A673 (cell line): ENCODE results near the gene DCAF15. TPM values are rescaled to one million over a fixed set of nuclear protein-coding genes. Genes with fewer than 3 reads are reported as not detected.

Source experiments
- BruUV-seq: library from RNA; stranded (reverse); fragments of 400-500 nt; replicated peaks from 2 replicates; lab custom pipeline; 2021; lab: Mats Ljungman, UMichigan
- CTCF ChIA-PET: fragments of 300-600 bp; sonication (Branson Sonifier 250); formaldehyde crosslinking; loops from one replicate; lab custom pipeline; 2022; ENCODE audit warnings: antibody characterized with exemption; lab: Charles Lee
- POLR2A ChIA-PET: fragments of 300-600 bp; sonication (Branson Sonifier 250); formaldehyde crosslinking; loops from one replicate; lab custom pipeline; 2022; ENCODE audit warnings: antibody characterized with exemption; ENCODE audit not compliant: low non-redundant PET; lab: Charles Lee
- DNase-seq: peaks from one replicate; pipeline ENCODE4 v3.0.0-alpha.2; 2015; ENCODE audit warnings: low spot score
- H3K27ac ChIP-seq: fragments of 200-600 bp; sonication (generic); 2 replicates; pipeline ENCODE4 v1.5.1; 2016; ENCODE audit warnings: mixed run types, low read depth, mild to moderate bottlenecking, mixed read lengths, antibody characterized with exemption, low read length; ENCODE audit not compliant: poor library complexity, severe bottlenecking
- H3K27me3 ChIP-seq: fragments of 200-600 bp; sonication (generic); replicated peaks from 2 replicates; pipeline ENCODE4 v1.6.1; 2017; ENCODE audit warnings: mixed run types, low read depth, mild to moderate bottlenecking, mixed read lengths, antibody characterized with exemption, low read length; ENCODE audit not compliant: insufficient read depth, poor library complexity
- H3K36me3 ChIP-seq: fragments of 200-600 bp; sonication (generic); 2 replicates; pipeline ENCODE4 v1.6.1; 2016; ENCODE audit warnings: mixed run types, mild to moderate bottlenecking, mixed read lengths, antibody characterized with exemption, low read length; ENCODE audit not compliant: insufficient read depth, poor library complexity, severe bottlenecking
- H3K4me1 ChIP-seq: fragments of 200-600 bp; sonication (generic); 2 replicates; pipeline ENCODE4 v1.6.1; 2017; ENCODE audit warnings: mixed run types, mild to moderate bottlenecking, mixed read lengths, antibody characterized with exemption, low read length; ENCODE audit not compliant: insufficient read depth, poor library complexity, severe bottlenecking
- H3K4me3 ChIP-seq: fragments of 200-600 bp; sonication (generic); 2 replicates; pipeline ENCODE4 v1.5.1; 2016; ENCODE audit warnings: low read depth, mixed run types, mild to moderate bottlenecking, mixed read lengths, low read length; ENCODE audit not compliant: poor library complexity, severe bottlenecking
- H3K9me3 ChIP-seq: fragments of 200-600 bp; sonication (generic); 2 replicates; pipeline ENCODE4 v1.6.1; 2016; ENCODE audit warnings: mixed run types, low read depth, mild to moderate bottlenecking, mixed read lengths, antibody characterized with exemption, low read length; ENCODE audit not compliant: poor library complexity, severe bottlenecking
- EZH2 ChIP-seq: fragments of 200-600 bp; sonication (generic); IDR thresholded peaks from 2 replicates; pipeline ENCODE4 v1.6.1; 2017; ENCODE audit warnings: borderline replicate concordance, low read depth, mild to moderate bottlenecking, mixed read lengths, antibody characterized with exemption, low read length; ENCODE audit not compliant: poor library complexity, severe bottlenecking
- intact Hi-C: fragments of 100-400 bp; cut with micrococcal nuclease; formaldehyde crosslinking; loops from one replicate; pipeline ENCODE4 v1.10.0; 2022; ENCODE audit not compliant: unreplicated experiment
- total RNA-seq: library from RNA; stranded (reverse); gene quantifications from 2 replicates; pipeline ENCODE4 v1.2.3, GENCODE V29; 2021
- TF ChIP-seq, protein P1 (sequence below): fragments of 300-800, 200-600 bp; sonication (generic); conservative IDR thresholded peaks from 2 replicates; pipeline ENCODE4 v1.5.1; 2017; ENCODE audit warnings: low read depth, mild to moderate bottlenecking, antibody characterized with exemption, low read length, moderate library complexity, mixed read lengths

Gene DCAF15
- total RNA-seq, 1 experiment from 2014 or later = 65.4 TPM

DNA sequence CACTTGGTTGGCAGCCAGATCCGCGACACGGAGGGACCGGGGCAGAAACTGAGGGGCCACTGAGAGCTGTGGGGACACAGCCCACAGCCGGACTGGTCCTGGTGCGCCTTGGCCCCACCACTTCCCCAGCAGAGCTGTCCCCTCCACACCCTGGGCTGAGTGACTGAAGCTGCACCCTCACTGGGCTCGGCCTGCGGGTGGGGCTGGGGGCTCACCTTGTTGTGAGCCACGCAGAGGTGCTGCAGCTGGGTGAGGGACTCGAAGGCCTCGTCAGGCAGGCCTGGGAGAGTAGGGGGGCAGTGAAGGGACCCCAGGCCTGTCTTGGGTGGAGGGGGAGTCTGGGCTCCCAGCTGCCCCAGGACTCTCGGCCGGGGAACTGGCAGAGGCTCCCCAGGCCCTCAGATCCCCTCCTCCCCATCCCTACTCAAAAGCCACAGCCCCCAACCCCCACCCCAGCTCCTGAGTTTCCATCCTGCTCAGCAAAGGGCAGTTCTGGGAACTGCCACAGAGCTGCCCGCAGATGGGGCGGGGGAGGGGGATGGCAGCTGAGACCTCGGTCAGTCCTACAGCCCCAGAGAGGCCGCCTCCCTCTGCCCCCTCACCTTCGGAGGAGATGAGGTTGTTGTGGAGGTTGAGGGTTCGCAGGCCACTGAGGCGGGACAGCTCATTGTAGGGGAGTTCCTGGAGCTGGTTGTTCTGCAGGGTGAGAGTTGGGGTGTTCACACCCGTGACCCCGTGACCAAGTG is 16.4 kb upstream of the DCAF15 start:
- BruUV-seq = no TSS peak
- Histone ChIP-seq H3K4me1 (no peaks in the 10 kb centered on the region), H3K4me3 (no peak overlapping the region), H3K27ac (no peak overlapping the region), H3K36me3 (no peaks in the 10 kb centered on the region), H3K27me3 (no peaks in the 10 kb centered on the region), H3K9me3 (no peaks in the 10 kb centered on the region)
- intact Hi-C loops = no loop called here
- ChIA-PET POLR2A (no interaction called here), CTCF (interaction anchor here (0.6 kb wide), 1 partner anchor 47 kb away, joined by 3 read pairs; no protein-coding TSS in a partner anchor)
- TF ChIP-seq EZH2 = no peak
- TF ChIP-seq, protein P1, sequence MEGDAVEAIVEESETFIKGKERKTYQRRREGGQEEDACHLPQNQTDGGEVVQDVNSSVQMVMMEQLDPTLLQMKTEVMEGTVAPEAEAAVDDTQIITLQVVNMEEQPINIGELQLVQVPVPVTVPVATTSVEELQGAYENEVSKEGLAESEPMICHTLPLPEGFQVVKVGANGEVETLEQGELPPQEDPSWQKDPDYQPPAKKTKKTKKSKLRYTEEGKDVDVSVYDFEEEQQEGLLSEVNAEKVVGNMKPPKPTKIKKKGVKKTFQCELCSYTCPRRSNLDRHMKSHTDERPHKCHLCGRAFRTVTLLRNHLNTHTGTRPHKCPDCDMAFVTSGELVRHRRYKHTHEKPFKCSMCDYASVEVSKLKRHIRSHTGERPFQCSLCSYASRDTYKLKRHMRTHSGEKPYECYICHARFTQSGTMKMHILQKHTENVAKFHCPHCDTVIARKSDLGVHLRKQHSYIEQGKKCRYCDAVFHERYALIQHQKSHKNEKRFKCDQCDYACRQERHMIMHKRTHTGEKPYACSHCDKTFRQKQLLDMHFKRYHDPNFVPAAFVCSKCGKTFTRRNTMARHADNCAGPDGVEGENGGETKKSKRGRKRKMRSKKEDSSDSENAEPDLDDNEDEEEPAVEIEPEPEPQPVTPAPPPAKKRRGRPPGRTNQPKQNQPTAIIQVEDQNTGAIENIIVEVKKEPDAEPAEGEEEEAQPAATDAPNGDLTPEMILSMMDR = no peak
- no peak for DNase-seq

DNA sequence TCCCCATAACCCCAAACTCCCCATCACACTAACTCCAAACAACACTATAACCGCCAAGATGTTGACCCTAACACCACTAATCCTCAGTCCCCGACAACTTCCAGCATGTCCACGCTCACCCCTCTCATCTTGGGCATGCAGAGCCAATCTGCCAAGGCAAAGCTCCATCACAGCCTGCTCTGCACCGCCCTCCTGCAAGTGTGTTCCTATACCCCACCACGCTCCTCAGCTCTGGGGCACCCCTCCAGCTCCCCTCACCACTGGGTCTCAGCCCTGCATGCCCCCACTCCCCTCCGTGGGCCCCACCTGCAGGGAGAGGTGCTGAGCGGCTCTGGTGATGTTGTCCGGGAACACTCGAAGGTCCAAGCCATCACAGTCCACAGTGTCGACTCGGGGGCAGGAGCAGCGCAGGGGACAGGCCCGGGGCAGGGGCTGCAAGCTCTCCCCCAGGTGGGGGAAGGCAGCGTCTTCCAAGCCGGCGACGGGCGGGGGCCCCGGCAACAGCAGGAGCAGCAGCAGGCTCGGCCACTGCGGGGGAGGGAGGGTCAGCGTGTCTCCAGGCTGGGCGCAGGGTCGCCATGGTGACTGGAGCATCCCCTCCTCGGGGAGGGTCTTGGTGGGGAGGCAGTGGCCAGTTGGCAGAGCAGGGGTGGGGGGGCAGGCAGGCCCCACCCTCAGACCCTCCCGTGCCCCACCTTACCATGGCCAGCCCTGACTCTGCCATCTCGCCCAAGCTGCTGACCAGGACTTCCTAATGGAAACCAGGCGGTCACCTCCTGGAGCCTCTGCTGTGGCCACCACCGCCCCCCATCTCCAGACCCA is 14.6 kb upstream of the DCAF15 start:
- no peak for TF ChIP-seq EZH2
- TF ChIP-seq, protein P1 = no peak
- ChIA-PET CTCF (no interaction called here), POLR2A (interaction anchor here (0.6 kb wide), 2 partner anchors 432 to 827 kb away, joined by 4 to 5 read pairs; no protein-coding TSS in a partner anchor)
- no TSS peak for BruUV-seq
- Histone ChIP-seq H3K27me3 (no peaks in the 10 kb centered on the region), H3K27ac (no peak overlapping the region), H3K9me3 (no peaks in the 10 kb centered on the region), H3K4me1 (no peaks in the 10 kb centered on the region), H3K4me3 (no peak overlapping the region), H3K36me3 (no peaks in the 10 kb centered on the region)
- DNase-seq = no peak
- intact Hi-C loops = no loop called here

DNA sequence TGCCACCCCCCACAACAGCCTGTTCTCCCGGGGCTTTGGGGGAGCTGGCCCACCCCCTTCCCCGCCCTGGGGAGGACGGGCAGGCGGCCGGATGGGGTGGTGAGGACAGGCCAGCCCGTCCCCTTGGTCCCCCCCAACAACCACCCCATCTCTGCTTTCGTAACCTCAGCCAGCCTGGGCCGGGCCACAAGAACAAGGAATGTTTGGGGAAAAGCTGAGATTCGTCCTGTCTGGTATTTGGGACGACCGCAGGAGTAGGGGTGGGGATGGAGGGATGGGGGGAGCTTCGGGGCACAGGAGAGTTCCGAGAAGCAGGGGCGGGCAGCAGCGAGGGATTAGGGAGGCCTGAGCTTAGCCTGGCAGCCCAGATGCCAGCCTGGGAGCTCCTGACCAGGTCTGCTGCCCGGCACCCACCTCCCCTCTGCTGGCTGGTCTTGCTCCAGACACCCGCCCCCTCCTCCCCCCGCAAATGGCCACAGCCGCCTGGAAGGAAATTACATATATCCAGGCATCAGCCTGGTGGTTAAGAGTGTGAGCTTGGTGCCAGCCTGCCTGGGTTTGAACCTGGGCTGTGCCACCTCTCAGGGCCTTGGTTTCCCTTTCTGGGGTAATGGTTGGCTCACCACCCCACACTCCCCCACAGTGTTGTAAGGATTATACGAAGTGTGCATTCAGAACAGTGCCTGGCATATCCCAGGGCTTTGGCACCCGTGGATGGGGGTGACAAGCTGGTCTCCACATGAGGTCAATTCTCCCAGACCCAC is 13.8 kb upstream of the DCAF15 start, which contains the start of gene PODNL1:
TSS of gene PODNL1 (minus strand) at position 117 of the 764 bp plus-strand sequence. CDS start 236 bp downstream, outside the sequence.
- H3K4me3 ChIP-seq = no peak within 1 kb of the TSS
- DNase-seq = no peak
- H3K27me3 ChIP-seq = no peaks in the 10 kb centered on the region
- H3K9me3 ChIP-seq = no peaks in the 10 kb centered on the region
- TF ChIP-seq, protein P1 = no peak
- no peak for TF ChIP-seq EZH2
- H3K36me3 ChIP-seq = no peaks in the 10 kb centered on the region
- ChIA-PET CTCF (no interaction called here), POLR2A (no interaction called here)
- intact Hi-C loops = no loop called here
- no peaks in the 10 kb centered on the region for H3K4me1 ChIP-seq
- BruUV-seq = no TSS peak
- no peak within 1 kb of the TSS for H3K27ac ChIP-seq
